ENCODE results near the gene MYOZ3. TPM values are rescaled to one million over a fixed set of nuclear protein-coding genes. Genes with fewer than 3 reads are reported as not detected.
A peak's percentile ranks its signal among the peaks of the same experiment; 100 is the strongest.

The MYOZ3 gene
- total RNA-seq, 1 donor from 2014 or later, result 4.0 TPM

GRCh38 chr5:150672237-150672883 is 11.3 kb downstream of the MYOZ3 start:
- ATAC-seq (ENCODE audit: poor library complexity) (peak; percentile 29), DNase-seq (peak; percentile 67)
- intact Hi-C loops (cut with DNase I), result no loop called here

DNA sequence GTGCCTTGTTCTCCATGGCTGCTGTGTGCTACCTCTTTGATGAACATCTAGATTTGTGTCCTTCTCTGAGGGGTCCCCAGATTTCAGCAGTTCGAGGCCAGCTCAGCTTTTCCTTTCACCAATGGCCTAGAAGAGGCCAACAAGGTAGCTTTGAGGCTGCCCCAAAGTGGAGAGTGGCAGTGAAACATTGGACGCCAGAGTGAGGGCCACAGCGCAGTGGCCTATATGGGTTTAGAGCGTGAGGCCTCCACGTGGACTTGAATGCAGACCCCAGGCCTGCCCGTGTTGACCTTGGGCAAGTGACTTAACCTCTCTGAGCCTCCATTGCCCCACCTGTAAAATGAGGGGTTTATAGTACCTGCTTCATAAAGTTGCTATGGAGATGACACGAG is 11.8 kb downstream of the MYOZ3 start:
- ATAC-seq (ENCODE audit: poor library complexity), result no peak
- intact Hi-C loops (cut with DNase I), result no loop called here
- no peak for DNase-seq

DNA sequence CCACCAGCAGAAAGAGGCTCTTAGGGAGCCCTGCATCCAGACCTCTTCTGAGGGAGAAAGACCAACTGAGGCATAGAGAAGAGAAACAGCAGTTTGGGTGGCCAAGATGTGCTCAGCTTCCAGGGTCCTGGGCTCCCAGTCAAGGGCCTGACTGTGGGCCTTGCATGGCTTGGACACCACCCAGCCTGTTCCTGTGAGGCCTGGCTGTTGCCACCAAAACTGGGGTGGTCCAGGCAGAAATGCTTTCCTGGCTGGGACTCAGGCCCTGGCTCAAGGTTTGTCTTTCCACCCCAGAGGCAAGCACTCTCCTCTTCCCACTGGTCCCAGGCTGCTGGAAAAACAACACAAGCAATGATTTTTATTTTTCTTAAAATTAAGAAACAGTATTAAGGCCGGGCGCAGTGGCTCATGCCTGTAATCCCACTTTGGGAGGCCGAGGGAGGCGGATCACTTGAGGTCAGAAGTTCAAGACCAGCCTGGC is 13.3 kb downstream of the MYOZ3 start:
- intact Hi-C loops (cut with DNase I), result no loop called here
- DNase-seq, result peak; percentile 80
- ATAC-seq (ENCODE audit: poor library complexity), result peak; percentile 53

DNA sequence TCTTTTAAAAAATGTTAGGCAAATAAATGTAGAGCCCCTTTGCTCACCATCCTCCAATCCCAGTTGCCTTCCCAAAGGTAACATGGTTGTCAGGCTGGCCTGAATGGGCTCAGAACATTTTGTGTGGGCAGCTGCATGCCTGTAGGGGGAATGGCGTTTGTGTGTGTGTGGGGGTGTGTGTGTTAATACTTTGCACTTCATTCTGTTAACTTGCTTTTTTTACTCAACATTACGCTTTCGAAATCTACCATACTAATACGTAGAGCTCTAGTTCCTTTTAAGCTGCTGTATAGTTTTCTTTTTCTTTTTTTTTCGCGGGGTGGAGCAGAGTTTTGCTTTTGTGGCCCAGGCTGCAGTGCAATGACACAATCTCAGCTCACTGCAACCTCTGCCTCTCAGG is 14.0 kb downstream of the MYOZ3 start:
- no peak for ATAC-seq (ENCODE audit: poor library complexity)

DNA sequence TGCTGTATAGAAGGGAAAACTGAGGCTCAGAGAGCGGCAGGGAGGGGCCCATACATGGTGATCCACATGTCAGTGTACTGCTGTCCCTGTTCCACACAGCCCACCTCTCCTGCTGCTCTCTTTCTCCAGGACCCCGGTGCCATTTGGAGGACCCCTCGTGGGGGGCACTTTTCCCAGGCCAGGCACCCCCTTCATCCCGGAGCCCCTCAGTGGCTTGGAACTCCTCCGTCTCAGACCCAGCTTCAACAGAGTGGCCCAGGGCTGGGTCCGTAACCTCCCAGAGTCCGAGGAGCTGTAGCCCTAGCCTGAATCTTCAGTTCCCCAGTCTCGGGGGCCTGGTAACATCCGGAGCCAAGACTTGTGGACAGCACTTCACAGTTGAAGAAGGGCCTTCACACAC is 15.5 kb downstream of the MYOZ3 start:
- DNase-seq (no peak), ATAC-seq (ENCODE audit: poor library complexity) (no peak)
- intact Hi-C loops (cut with DNase I), result no loop called here

More for the DNA sequence above, 14.0 kb downstream of the MYOZ3 start:
- no peak for DNase-seq
- intact Hi-C loops (cut with DNase I), result no loop called here

- no peak for ATAC-seq (ENCODE audit: poor library complexity)
- no peak for DNase-seq
- intact Hi-C loops (cut with DNase I), result no loop called here
Measured at GRCh38 chr5:150689120-150689519, 28.1 kb downstream of the MYOZ3 start.

GRCh38 chr5:150690760-150691159 is 29.7 kb downstream of the MYOZ3 start:
- no peak for ATAC-seq (ENCODE audit: poor library complexity)

DNA sequence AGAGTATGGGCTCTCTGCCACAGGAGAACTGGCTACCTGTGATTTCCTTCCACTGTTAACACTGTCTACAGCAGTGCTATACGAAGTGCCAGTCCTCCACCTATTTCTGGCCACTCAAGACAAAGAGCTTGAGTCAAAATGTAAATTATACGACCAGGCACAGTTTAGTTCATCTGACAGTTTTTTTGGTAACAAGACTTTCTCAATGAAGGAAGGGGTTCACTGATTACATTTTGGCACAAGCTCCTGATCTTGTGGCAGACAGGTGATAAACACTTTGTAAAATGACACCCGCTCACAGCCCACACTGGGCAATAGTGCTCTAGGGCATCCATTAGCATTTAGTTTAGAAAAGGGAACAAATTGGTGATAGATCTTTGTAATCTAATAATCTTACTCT is 31.2 kb downstream of the MYOZ3 start:
- DNase-seq (no peak), ATAC-seq (ENCODE audit: poor library complexity) (no peak)
- intact Hi-C loops (cut with DNase I), result no loop called here

More at GRCh38 chr5:150690760-150691159, 29.7 kb downstream of the MYOZ3 start:
- DNase-seq, result no peak
- intact Hi-C loops (cut with DNase I), result no loop called here

DNA sequence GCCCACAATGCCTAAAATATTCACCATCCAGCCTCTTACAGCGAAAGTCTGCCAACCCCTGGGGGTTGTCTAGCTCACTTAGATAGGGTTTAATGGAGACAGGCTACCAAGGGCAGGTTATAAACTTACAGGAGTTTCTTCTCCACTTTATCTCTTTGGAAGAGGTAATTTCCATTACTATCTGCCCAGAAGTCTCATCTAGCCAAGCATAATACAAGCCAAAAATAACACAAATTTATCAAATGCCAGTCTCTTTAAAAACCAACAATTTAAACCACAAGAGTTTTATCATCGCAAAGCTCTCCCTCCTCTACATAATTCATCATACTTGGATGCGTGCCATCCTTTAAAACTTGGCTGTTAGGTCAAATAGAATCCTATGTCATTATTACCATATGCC is 33.6 kb downstream of the MYOZ3 start:
- DNase-seq, result no peak
- intact Hi-C loops (cut with DNase I), result no loop called here
- no peak for ATAC-seq (ENCODE audit: poor library complexity)

DNA sequence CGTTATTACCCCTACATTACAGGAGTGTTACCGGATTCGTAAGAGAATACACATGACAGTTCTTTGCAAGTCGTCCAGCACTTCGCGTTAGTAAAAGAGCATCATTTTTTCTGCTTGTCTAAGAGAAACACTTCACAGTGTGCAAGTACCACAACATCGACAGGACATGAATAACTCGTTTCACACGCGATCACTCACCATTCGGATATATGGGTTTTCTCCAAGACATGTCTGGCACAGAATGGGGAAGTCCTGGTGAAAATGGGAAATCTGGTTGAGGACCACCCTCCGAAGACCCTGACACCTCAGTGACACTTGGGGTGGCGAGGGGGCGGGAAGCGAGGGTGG is 39.2 kb downstream of the MYOZ3 start:
- DNase-seq (no peak), ATAC-seq (ENCODE audit: poor library complexity) (no peak)
- intact Hi-C loops (cut with DNase I), result no loop called here

DNA sequence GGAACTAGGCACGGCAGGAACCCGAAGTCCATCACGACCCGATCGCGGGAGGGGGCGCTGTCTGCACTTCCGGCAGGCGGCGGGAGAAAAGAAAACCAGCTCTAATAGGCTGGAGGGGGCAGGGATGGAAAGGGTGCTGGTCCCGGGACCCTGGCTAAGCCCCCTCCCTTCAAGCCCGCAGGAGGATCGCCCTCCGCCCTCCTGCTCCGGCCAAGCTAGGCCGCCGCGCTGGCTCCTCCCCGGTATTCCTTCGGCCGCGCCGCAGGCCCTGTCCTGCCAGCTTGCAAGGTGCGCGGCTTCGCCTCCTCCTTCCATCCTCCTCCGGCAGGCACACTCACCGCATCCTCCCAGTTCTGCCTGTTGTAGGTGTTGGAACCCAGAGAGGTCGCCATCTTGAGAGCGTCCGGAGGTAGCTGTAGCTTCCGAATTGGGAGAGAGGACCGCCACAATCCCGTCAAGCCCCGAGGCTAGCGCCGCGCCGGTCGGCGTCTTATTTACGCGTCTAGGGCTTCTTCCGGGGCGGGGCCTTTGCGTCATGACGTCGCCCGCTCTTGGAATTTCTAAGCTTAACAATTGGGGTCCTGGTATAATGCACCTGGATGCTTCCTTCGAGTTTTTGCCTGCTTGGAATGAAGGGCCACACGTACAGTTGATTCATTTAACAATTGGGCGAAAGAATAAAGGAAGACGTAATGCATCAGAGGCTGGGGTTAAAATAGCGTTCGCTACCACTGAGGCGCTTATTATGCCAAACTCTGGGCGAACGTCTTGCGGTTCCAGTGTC is 39.7 kb downstream of the MYOZ3 start, which contains the start of gene RBM22:
TSS of gene RBM22 (minus strand) at position 469 of the 784 bp plus-strand sequence. CDS start at position 392, 77 bp downstream.
- intact Hi-C loops (cut with DNase I), result no loop called here

GRCh38 chr5:150703762-150704161 is 42.7 kb downstream of the MYOZ3 start:
- intact Hi-C loops (cut with DNase I), result no loop called here
- DNase-seq (no peak), ATAC-seq (ENCODE audit: poor library complexity) (no peak)

More for the DNA sequence above, 39.7 kb downstream of the MYOZ3 start, which contains the start of gene RBM22:
- ATAC-seq (ENCODE audit: poor library complexity) (peak; percentile 100), DNase-seq (peak; percentile 97)

DNA sequence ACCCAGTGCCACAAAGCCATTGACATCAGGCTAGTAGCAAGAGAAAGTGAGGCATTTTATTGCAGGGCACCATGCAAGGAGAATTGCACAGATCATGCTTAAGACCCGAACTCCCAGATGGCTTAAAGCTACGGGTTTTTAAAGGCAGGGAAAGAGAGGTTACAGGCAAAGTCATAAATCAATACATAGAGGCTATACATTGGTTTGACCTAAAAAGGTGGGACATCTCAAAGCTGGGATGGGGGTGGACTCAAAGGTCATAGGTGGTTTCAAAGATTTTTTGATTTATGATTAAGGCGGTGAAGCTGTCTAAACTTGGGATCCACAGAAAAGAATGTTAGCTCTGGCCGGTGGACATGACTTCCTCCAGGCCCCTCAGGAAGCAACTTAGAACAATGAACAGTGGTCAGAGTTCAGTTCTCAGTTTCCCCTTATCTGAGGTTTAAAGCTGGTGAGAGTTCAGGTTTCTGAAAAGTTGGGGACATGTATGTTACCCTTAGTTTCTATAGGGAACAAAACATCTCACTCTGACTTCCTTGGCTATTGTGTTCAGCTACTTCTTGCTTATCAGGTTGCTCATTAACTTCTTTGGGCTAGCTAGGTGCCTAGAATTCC is 45.8 kb downstream of the MYOZ3 start:
- DNase-seq (no peak), ATAC-seq (ENCODE audit: poor library complexity) (no peak)
- intact Hi-C loops (cut with DNase I), result no loop called here

GRCh38 chr5:150710165-150710564 is 49.1 kb downstream of the MYOZ3 start:
- intact Hi-C loops (cut with DNase I), result loop anchor here (5.0 kb wide), 1 partner anchor 148 kb away; no protein-coding TSS in a partner anchor

DNA sequence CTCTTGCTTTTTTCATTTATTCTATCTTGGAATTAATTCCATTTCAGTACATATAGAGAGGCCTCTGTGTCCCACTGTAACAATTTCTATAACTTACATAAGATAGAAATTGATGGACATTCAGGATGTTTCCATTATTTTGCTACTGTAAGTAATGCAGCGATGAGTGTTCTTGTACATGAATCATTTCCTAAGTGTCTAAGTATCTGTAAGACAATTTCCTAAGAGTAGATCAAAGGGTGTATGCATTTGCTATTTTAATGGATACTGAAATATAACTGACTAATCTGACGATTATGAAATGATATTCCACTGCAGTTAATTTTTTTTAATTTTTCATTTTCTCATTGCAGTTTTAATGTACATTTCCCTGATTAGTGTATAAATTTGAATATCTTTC is 62.8 kb downstream of the MYOZ3 start:
- intact Hi-C loops (cut with DNase I), result no loop called here
- ATAC-seq (ENCODE audit: poor library complexity) (no peak), DNase-seq (no peak)

More at GRCh38 chr5:150710165-150710564, 49.1 kb downstream of the MYOZ3 start:
- ATAC-seq (ENCODE audit: poor library complexity) (no peak), DNase-seq (no peak)

Other genes with a start within 250 kb of the MYOZ3 start
- gene CD74, start 248.3 kb upstream of the MYOZ3 start, total RNA-seq, result 263 TPM
- gene RPS14, start 211.5 kb upstream of the MYOZ3 start, total RNA-seq, result 1,133 TPM
- gene NDST1, start 153.1 kb upstream of the MYOZ3 start, total RNA-seq, result 50.8 TPM
- gene SYNPO, start 20.6 kb upstream of the MYOZ3 start, total RNA-seq, result 645 TPM
- gene RBM22, start 39.8 kb downstream of the MYOZ3 start, total RNA-seq, result 26.9 TPM
- 45.2 TPM for gene DCTN4, start 97.8 kb downstream of the MYOZ3 start, total RNA-seq
- 15.6 TPM for gene SMIM3, start 117.5 kb downstream of the MYOZ3 start, total RNA-seq
- gene IRGM, start 185.3 kb downstream of the MYOZ3 start, total RNA-seq, result not detected
- 0.54 TPM for gene ZNF300, start 243.7 kb downstream of the MYOZ3 start, total RNA-seq